HL-60 (cell line): ENCODE measurements around the gene PDXP.
A peak's percentile ranks its signal among the peaks of the same experiment; 100 is the strongest.

ENCODE experiments used
- DNase-seq, 2 experiments: peaks; one replicate each; pipeline ENCODE4 v3.0.0-alpha.2; 2010 to 2020; ENCODE audit warnings: low read depth in 1 of 2, low spot score in 1 of 2
- H3K27ac ChIP-seq: fragments of 250-450 bp; sonication (Bioruptor Pico); replicated peaks from 2 replicates; pipeline ENCODE4 v1.5.1; 2020; ENCODE audit warnings: mild to moderate bottlenecking, moderate library complexity
- H3K27me3 ChIP-seq: fragments of 250-450 bp; sonication (Bioruptor Pico); 2 replicates; pipeline ENCODE4 v1.5.1; 2021; ENCODE audit warnings: mild to moderate bottlenecking, moderate library complexity; ENCODE audit not compliant: insufficient read depth, poor library complexity, severe bottlenecking
- H3K4me3 ChIP-seq: replicated peaks from 2 replicates; pipeline ENCODE4 v1.5.1; 2011; ENCODE audit warnings: mild to moderate bottlenecking, control low read depth, low read length; ENCODE audit not compliant: insufficient read depth
- GABPA ChIP-seq: IDR thresholded peaks from 2 replicates; pipeline ENCODE4 v1.6.1; 2012; ENCODE audit warnings: low read depth
- POLR2AphosphoS5 ChIP-seq: IDR thresholded peaks from 2 replicates; pipeline ENCODE4 v1.6.1; 2012; ENCODE audit warnings: low read depth
- REST ChIP-seq: IDR thresholded peaks from 2 replicates; pipeline ENCODE4 v1.6.1; 2012; ENCODE audit warnings: low read depth; ENCODE audit not compliant: insufficient replicate concordance
- SPI1 ChIP-seq: IDR thresholded peaks from 2 replicates; pipeline ENCODE4 v1.6.1; 2012; ENCODE audit warnings: low read depth, mild to moderate bottlenecking, borderline replicate concordance
- TF ChIP-seq, protein P1 (sequence below): IDR thresholded peaks from one replicate; pipeline ENCODE4 v1.5.1; 2011; ENCODE audit warnings: low read length, control low read depth, inconsistent platforms; ENCODE audit not compliant: insufficient read depth

The PDXP gene

DNA sequence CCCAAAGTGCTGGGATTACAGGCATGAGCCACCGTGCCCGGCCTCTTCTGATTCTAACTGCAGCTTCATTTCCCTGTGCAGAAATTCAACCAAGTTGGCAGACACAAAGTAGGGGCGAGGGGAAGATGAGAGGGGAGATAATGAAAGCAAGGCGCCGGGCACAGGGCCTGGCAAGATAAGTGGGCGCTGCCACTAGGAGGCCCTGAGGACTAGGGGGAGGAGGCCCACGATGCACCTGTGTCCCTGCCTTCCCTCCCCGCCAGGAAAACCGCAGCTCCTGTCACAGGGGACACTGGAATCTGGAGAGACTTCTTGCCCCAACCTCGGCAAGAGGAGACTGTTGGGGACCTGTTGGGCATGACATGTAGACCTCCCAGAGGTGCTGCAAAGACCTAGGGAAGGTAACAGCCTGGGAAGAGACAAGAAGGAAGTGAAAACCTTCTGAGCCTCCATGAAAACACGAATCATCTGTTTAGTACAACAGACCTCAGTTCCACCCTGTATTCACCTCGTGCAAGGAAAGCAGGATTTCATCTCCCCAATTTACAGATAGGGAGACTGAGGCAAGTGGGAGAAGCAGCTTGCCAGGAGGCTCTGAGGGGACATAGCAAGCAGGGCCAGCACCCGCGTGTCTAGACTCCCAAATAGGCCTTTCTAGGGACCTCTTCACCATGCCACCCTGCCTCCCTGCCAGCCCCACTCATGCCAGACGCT lies 13.8 kb downstream of the PDXP start:
- H3K4me3 ChIP-seq = no peak overlapping the region
- H3K27ac ChIP-seq = peak overlapping the region; percentile 36
- H3K27me3 ChIP-seq = no peaks in the 10 kb centered on the region
- DNase-seq = no peak
- TF ChIP-seq REST (no peak), POLR2AphosphoS5 (no peak), GABPA (no peak), SPI1 (no peak; the same call in 1 of the 2 replicates)
- TF ChIP-seq, protein P1, sequence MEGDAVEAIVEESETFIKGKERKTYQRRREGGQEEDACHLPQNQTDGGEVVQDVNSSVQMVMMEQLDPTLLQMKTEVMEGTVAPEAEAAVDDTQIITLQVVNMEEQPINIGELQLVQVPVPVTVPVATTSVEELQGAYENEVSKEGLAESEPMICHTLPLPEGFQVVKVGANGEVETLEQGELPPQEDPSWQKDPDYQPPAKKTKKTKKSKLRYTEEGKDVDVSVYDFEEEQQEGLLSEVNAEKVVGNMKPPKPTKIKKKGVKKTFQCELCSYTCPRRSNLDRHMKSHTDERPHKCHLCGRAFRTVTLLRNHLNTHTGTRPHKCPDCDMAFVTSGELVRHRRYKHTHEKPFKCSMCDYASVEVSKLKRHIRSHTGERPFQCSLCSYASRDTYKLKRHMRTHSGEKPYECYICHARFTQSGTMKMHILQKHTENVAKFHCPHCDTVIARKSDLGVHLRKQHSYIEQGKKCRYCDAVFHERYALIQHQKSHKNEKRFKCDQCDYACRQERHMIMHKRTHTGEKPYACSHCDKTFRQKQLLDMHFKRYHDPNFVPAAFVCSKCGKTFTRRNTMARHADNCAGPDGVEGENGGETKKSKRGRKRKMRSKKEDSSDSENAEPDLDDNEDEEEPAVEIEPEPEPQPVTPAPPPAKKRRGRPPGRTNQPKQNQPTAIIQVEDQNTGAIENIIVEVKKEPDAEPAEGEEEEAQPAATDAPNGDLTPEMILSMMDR = no peak

DNA sequence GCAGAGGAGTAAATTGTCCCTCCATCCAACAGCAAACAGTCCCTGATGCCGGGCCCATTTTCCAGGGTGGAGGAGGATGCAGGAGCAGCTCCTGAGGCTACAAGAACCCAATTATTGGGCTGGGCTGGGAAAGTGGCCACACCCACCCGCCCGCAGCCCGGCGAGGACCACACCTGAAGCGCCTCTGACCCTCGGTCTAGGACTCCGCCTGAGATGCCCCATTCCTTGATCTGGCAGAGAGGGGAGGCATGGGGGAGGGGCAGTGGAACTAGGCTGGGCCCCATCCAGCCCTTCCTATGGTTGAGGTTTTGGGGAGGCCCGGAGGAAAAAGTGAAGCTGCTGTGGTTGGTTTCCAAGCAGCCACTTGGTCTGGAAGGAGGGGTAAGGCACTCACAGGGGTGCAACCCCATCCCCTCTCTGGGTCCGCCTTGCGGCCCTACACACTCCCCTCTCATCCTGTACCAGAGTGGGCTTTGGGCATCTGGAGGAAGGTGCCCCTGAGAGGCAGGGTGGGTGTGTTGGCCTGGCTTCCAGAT lies 14.5 kb downstream of the PDXP start:
- peak in 1 of 2 experiments; percentile 57 for DNase-seq
- no peak for TF ChIP-seq REST
- TF ChIP-seq POLR2AphosphoS5 = peak; percentile 34; the same call in 1 of the 2 replicates
- peak overlapping the region; percentile 36 for H3K27ac ChIP-seq
- H3K4me3 ChIP-seq = no peak overlapping the region
- H3K27me3 ChIP-seq = no peaks in the 10 kb centered on the region

DNA sequence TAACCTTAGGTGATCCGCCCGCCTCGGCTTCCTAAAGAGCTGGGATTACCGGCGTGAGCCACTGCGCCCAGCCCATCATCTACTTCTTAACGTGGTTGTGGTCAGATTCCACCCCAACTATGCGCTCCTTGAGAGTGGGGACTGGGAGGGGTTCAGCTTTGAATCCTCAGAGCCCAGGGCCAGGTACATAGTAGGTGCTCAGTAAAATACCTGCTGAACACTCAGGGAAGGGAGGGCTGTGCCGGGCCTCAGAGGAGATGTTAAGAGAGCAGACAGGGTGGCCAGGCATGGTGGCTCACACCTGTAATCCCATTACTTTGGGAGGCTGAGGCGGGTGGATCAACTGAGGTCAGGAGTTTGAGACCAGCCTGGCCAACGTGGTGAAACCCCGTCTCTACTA lies 15.7 kb downstream of the PDXP start:
- H3K27ac ChIP-seq = peak overlapping the region; percentile 69
- TF ChIP-seq SPI1 = no peak
- TF ChIP-seq REST = no peak
- TF ChIP-seq POLR2AphosphoS5 = no peak
- no peak for TF ChIP-seq GABPA
- TF ChIP-seq, protein P1 = no peak
- no peaks in the 10 kb centered on the region for H3K27me3 ChIP-seq
- DNase-seq = no peak
- H3K4me3 ChIP-seq = no peak overlapping the region
